KMS-11 (cell line): ENCODE data around the gene NAT8L.

Source experiments
- H2AFZ ChIP-seq: fragments of 200-600 bp; sonication (generic); 2 replicates; pipeline ENCODE4 v1.6.1; 2016; ENCODE audit warnings: antibody characterized with exemption, mixed run types, low read depth
- H3K27ac ChIP-seq: fragments of 200-600 bp; sonication (generic); 2 replicates; pipeline ENCODE4 v1.6.1; 2016; ENCODE audit warnings: mild to moderate bottlenecking, mixed run types
- H3K27me3 ChIP-seq: fragments of 200-600 bp; sonication (generic); 2 replicates; pipeline ENCODE4 v1.6.1; 2017; ENCODE audit warnings: mild to moderate bottlenecking, low read depth, mixed run types, moderate library complexity; ENCODE audit not compliant: insufficient read depth
- H3K36me3 ChIP-seq: fragments of 200-600 bp; sonication (generic); 2 replicates; pipeline ENCODE4 v1.6.1; 2017; ENCODE audit warnings: mild to moderate bottlenecking, mixed run types; ENCODE audit not compliant: insufficient read depth
- H3K4me1 ChIP-seq: fragments of 200-600 bp; sonication (generic); 2 replicates; pipeline ENCODE4 v1.6.1; 2016; ENCODE audit warnings: mild to moderate bottlenecking, low read depth, mixed run types; ENCODE audit not compliant: poor library complexity, severe bottlenecking
- H3K4me2 ChIP-seq: fragments of 200-600 bp; sonication (generic); 2 replicates; pipeline ENCODE4 v1.7.0; 2016; ENCODE audit warnings: mild to moderate bottlenecking, mixed run types
- H3K4me3 ChIP-seq: fragments of 200-600 bp; sonication (generic); IDR thresholded peaks from 2 replicates; pipeline ENCODE4 v1.6.1; 2017; ENCODE audit warnings: low read depth, low read length, mixed read lengths; ENCODE audit not compliant: insufficient read depth
- H3K79me2 ChIP-seq: fragments of 200-600 bp; sonication (generic); 2 replicates; pipeline ENCODE4 v1.6.1; 2016; ENCODE audit warnings: low read depth, mixed run types; ENCODE audit not compliant: insufficient read depth
- H3K9ac ChIP-seq: fragments of 200-600 bp; sonication (generic); 2 replicates; pipeline ENCODE4 v1.6.1; 2016; ENCODE audit warnings: mild to moderate bottlenecking, mixed run types
- H4K20me1 ChIP-seq: fragments of 200-600 bp; sonication (generic); 2 replicates; pipeline ENCODE4 v1.6.1; 2016; ENCODE audit warnings: mild to moderate bottlenecking, mixed run types; ENCODE audit not compliant: insufficient read depth
- CTCF ChIP-seq: fragments of 200-600 bp; sonication (generic); conservative IDR thresholded peaks from 2 replicates; pipeline ENCODE4 v1.6.1; 2017; ENCODE audit warnings: low read depth, mild to moderate bottlenecking, antibody characterized with exemption, low read length, moderate library complexity, mixed read lengths

NAT8L gene

DNA sequence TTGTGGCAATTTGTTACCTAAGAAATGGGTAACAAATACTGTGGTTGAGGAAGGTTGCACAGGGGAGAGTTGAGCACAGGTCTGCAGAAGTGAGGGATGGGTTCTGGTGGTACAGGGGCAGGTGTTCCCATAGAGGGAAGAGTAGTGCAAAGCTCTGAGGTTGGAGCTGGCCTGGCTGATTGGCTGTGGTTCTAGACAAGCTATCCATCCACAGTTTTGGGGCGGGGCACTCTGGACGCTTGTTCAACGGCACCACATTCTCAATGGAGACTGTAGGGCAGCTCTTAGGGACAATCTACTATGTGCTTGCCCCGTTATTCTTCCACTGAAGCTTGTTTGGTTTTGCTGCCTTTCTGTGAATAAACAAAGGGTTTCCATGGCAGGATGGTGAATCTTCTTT, 35.4 kb downstream of the NAT8L start:
- Histone ChIP-seq H3K79me2 (no peaks in the 10 kb centered on the region), H3K36me3 (no peaks in the 10 kb centered on the region), H3K27ac (no peak overlapping the region), H3K27me3 (no peaks in the 10 kb centered on the region), H4K20me1 (no peaks in the 10 kb centered on the region), H3K4me2 (no peak overlapping the region), H3K4me1 (no peaks in the 10 kb centered on the region), H3K4me3 (no peak overlapping the region), H2AFZ (no peak overlapping the region), H3K9ac (no peak overlapping the region)
- TF ChIP-seq CTCF = no peak

- Histone ChIP-seq H3K4me2 (no peak overlapping the region), H3K36me3 (no peaks in the 10 kb centered on the region), H3K4me3 (no peak overlapping the region), H3K27me3 (no peaks in the 10 kb centered on the region), H4K20me1 (no peaks in the 10 kb centered on the region), H3K4me1 (no peaks in the 10 kb centered on the region), H2AFZ (no peak overlapping the region), H3K27ac (no peak overlapping the region), H3K79me2 (no peaks in the 10 kb centered on the region), H3K9ac (no peak overlapping the region)
- no peak for TF ChIP-seq CTCF
These were observed 36.3 kb downstream of the NAT8L start for GRCh38 chr4:2095236-2096072.

GRCh38 chr4:2096073-2096609, 37.0 kb downstream of the NAT8L start:
- TF ChIP-seq CTCF = no peak
- H3K4me3 ChIP-seq = no peak overlapping the region
- no peaks in the 10 kb centered on the region for H3K4me1 ChIP-seq
- H3K4me2 ChIP-seq = no peak overlapping the region
- H3K79me2 ChIP-seq = no peaks in the 10 kb centered on the region
- no peak overlapping the region for H3K27ac ChIP-seq
- H3K27me3 ChIP-seq = no peaks in the 10 kb centered on the region
- no peaks in the 10 kb centered on the region for H4K20me1 ChIP-seq
- no peaks in the 10 kb centered on the region for H3K36me3 ChIP-seq
- H2AFZ ChIP-seq = no peak overlapping the region
- no peak overlapping the region for H3K9ac ChIP-seq

- Histone ChIP-seq H3K27me3 (no peaks in the 10 kb centered on the region), H3K36me3 (no peaks in the 10 kb centered on the region), H4K20me1 (no peaks in the 10 kb centered on the region), H3K4me3 (no peak overlapping the region), H3K4me1 (peaks cover 8% of the 10 kb centered on the region), H2AFZ (no peak overlapping the region), H3K4me2 (no peak overlapping the region), H3K79me2 (no peaks in the 10 kb centered on the region), H3K27ac (no peak overlapping the region), H3K9ac (no peak overlapping the region)
- TF ChIP-seq CTCF = no peak
These were observed 42.4 kb downstream of the NAT8L start for GRCh38 chr4:2101346-2102044.
